ENCODE data around the gene RBP5. TPM values are rescaled to one million over a fixed set of nuclear protein-coding genes. Genes with fewer than 3 reads are reported as not detected.

Gene RBP5, protein sequence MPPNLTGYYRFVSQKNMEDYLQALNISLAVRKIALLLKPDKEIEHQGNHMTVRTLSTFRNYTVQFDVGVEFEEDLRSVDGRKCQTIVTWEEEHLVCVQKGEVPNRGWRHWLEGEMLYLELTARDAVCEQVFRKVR
- total RNA-seq: 1 to 10 TPM in 1 of 2 experiments, under 1 TPM in 1; 0.86 to 1.8 TPM

DNA sequence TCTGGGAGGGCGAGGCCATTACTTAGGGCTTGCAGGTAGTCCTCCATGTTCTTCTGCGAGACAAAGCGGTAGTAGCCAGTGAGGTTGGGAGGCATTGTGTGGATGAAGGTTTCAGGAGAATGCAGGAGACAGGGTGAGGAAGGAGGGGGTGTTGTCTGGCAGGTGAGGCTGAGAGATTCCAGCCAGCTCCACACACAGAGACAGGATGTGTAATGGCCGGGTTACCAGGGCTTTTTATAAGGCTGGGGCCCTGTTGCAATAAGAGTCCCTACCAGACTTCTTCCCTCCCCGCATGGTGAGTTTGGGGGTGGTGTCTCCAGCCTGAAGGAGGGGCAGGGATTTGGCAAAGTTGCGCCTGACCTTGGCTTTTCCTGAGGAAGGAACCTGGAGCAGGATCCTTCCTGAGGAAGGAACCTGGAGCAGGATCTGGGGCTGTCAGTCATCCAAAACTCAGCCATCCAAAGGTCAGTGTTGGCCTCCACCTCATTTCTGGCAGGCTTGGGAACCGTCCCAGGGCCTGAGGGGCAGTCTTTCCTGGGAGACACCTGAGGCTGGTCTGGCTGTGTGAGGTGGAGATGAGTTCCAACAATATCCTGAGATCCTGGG, at the start of gene RBP5:
Gene RBP5, minus strand, starts transcription at position 209 of the 606 bp plus-strand sequence. Its CDS starts 114 bp downstream, at position 95.
- H3K9me3 Mint-ChIP-seq: no peaks in the 10 kb centered on the region
- ChIA-PET POLR2A (interaction anchor here (0.7 to 3.0 kb wide), 2 partner anchors 8 to 21 kb away, joined by 3 to 26 read pairs; partner anchors contain the start of gene C1RL), CTCF (interaction anchor here (1.4 to 3.4 kb wide), 3 partner anchors 13 to 111 kb away, joined by 4 to 12 read pairs (median 7); partner anchors contain the start of gene LPCAT3)
- H3K27me3 Mint-ChIP-seq: no peaks in the 10 kb centered on the region
- DNase-seq: no peak
- peaks cover 31% of the 10 kb centered on the region for H3K36me3 Mint-ChIP-seq (ENCODE audit: low read depth)
- H3K4me3 Mint-ChIP-seq: peak within 1 kb of the TSS; percentile 100
- no peak within 1 kb of the TSS for H3K27ac Mint-ChIP-seq
- peaks cover 39% of the 10 kb centered on the region for H3K4me1 Mint-ChIP-seq

DNA sequence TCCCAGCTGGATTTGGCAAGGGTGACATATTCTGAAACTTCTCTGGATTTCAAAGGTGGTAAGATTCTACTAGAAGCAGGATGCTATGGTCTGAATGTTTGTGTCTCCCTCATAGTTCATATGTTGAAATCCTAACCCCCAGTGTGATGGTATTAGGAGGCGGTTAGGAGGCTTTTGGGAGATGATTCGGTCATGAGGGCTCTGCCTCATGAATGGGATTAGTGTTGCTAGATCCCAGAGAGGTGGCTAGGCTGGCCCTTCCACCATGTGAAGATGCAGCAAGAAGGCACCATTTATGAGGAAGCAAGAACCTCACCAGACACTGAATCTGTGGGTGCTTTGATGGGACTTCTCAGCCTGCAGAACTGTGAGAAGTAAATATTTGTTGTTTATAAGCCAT, 49.8 kb upstream of the RBP5 start:
- Mint-ChIP-seq H3K4me1 (no peaks in the 10 kb centered on the region), H3K9me3 (no peaks in the 10 kb centered on the region), H3K4me3 (no peak overlapping the region), H3K36me3 (ENCODE audit: low read depth) (no peaks in the 10 kb centered on the region), H3K27ac (no peak overlapping the region), H3K27me3 (peaks cover 42% of the 10 kb centered on the region)
- no peak for DNase-seq
- ChIA-PET CTCF (no interaction called here), POLR2A (no interaction called here)

DNA sequence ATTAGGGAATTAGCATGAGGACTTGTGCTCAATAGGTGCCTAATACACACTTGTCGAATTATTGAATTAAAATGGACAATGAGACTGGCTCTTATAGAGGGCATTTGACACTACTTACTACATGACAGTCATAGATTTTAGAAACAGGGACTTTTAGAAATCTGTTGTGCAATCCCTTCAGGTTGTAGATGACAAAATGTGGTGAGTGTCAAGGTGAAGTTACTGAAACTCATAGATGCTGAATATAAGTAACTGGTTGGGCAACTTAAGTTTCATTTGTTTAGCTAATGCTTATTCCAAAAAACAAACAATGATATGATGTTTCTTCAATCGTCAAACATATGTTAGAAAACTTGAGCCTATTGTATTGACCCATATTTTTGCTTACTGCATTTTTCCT, 47.9 kb upstream of the RBP5 start:
- Mint-ChIP-seq H3K27me3 (peaks cover 47% of the 10 kb centered on the region), H3K4me3 (no peak overlapping the region), H3K9me3 (peaks cover 5% of the 10 kb centered on the region), H3K4me1 (no peaks in the 10 kb centered on the region), H3K27ac (no peak overlapping the region), H3K36me3 (ENCODE audit: low read depth) (no peaks in the 10 kb centered on the region)
- DNase-seq: no peak
- ChIA-PET CTCF (no interaction called here), POLR2A (no interaction called here)

DNA sequence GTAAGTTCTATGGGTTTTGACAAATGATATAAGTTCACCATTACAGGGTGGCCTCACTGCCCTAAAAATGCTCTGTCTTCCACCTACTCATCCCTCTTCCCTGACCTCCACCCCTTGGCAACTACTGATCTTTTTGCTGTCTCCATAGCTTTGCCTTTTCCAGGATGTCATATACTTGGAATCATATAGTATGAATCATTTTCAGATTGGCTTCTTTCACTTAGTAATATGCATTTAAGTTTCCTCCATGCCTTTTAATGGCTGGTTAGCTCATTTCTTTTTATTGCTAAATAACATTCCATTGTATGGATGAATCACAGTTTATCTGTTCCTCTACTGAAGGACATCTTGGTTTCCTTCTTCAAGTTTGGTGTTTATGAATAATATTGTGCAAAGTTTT, 46.8 kb upstream of the RBP5 start:
- Mint-ChIP-seq H3K27me3 (peaks cover 43% of the 10 kb centered on the region), H3K9me3 (peaks cover 10% of the 10 kb centered on the region), H3K27ac (no peak overlapping the region), H3K36me3 (ENCODE audit: low read depth) (no peaks in the 10 kb centered on the region), H3K4me3 (no peak overlapping the region), H3K4me1 (no peaks in the 10 kb centered on the region)
- no peak for DNase-seq
- ChIA-PET POLR2A (no interaction called here), CTCF (no interaction called here)

DNA sequence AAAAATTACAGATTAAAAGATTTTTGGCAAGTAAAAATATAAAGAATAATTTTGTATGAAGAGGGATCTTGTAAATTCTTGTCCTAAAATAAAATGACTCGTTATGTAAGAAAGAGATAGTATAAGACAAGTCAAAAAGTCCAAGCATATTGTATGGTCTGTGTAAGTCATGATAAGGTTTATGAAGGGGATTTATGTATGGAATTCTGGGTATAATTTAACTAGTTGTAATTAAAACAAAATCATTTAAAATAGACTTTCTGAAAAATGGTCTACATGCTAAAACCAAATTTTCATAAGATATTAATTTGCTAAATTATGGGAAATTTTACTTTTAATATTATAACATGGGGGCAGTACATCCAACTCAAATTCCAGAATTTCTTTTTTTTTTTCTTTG, 43.2 kb upstream of the RBP5 start:
- Mint-ChIP-seq H3K4me3 (no peak overlapping the region), H3K36me3 (ENCODE audit: low read depth) (peaks cover 7% of the 10 kb centered on the region), H3K27ac (no peak overlapping the region), H3K27me3 (peaks cover 33% of the 10 kb centered on the region), H3K9me3 (peaks cover 38% of the 10 kb centered on the region), H3K4me1 (no peaks in the 10 kb centered on the region)
- ChIA-PET CTCF (no interaction called here), POLR2A (no interaction called here)
- no peak for DNase-seq

DNA sequence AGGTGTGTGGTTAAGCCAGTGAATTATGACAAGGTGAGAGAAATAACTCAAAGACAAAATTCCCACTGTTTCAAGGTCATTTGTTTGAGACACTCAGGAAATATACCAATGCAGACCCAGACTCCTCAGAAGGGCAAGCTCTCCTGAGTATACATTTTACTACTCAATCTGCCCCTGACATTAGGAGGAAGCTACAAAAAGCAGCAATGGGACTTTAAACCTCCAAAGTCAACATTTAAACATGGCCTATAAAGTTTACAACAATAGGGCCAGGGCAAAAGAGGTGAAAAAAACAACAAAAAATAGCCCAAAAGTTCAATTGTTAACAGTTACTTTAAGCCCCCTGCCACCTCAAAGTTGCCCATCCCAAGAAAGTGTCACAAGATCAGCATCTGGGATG, 41.3 kb upstream of the RBP5 start:
- ChIA-PET POLR2A (no interaction called here), CTCF (no interaction called here)
- Mint-ChIP-seq H3K27me3 (peaks cover 25% of the 10 kb centered on the region), H3K4me3 (no peak overlapping the region), H3K36me3 (ENCODE audit: low read depth) (peaks cover 7% of the 10 kb centered on the region), H3K9me3 (peaks cover 42% of the 10 kb centered on the region), H3K27ac (no peak overlapping the region), H3K4me1 (no peaks in the 10 kb centered on the region)
- no peak for DNase-seq

DNA sequence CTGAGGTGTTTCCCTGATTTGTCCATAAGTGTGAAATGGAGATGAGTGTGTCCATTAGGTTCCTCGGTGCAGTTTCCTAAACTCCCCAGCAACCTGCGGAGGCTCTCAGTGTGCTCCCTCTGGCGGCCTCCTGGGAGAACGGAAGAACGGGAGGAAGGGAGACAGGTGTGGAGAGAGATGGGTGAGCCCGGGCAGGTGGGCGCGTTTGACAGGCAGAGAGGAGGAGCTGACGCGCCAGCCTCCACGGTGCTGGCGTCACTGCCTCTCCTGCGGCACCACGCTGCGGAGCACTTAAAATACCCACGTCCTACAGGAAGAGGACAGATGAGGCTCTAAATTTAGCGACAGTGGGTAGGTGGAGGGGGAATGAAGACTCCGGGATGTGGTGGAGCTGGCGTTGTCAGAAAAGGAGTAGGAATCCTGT, 34.0 kb upstream of the RBP5 start:
- Mint-ChIP-seq H3K27me3 (peaks cover 18% of the 10 kb centered on the region), H3K4me1 (peaks cover 6% of the 10 kb centered on the region), H3K9me3 (peaks cover 9% of the 10 kb centered on the region), H3K36me3 (ENCODE audit: low read depth) (peaks cover 9% of the 10 kb centered on the region), H3K4me3 (no peak overlapping the region), H3K27ac (no peak overlapping the region)
- ChIA-PET POLR2A (interaction anchor here (1.0 to 1.1 kb wide), 2 partner anchors 40 to 219 kb away, joined by 3 read pairs; partner anchors contain the start of genes C12orf57 and RNU7-1), CTCF (interaction anchor here (0.6 to 1.2 kb wide), 2 partner anchors 9 to 854 kb away, joined by 3 read pairs; no protein-coding TSS in a partner anchor)
- peak; percentile 22 for DNase-seq

DNA sequence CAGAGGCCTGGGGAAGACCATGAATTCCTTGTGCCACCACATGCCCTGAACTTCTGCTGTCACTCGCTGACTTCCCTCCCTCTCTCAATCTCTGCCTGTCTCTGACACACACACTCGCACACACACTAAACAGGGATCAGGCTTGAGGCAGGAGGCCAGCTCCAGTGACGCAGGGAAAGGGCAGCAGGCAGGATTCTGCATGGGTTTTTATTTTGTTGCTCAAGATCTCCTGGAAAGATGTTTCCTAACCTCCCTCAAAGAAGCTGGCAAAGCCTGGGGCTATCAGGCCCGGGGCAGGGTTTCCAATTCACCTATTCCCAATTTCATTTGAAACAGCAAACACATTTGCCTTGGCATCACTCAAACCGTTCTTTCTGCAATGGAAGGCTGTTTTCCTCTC, 33.1 kb upstream of the RBP5 start:
- ChIA-PET POLR2A (interaction anchor here (1.1 kb wide), 2 partner anchors 31 to 39 kb away, joined by 3 read pairs; no protein-coding TSS in a partner anchor), CTCF (interaction anchor here (1.2 kb wide), 1 partner anchor 8 kb away, joined by 3 read pairs; no protein-coding TSS in a partner anchor)
- H3K4me1 Mint-ChIP-seq: peaks cover 6% of the 10 kb centered on the region
- no peak for DNase-seq
- no peak overlapping the region for H3K27ac Mint-ChIP-seq
- H3K27me3 Mint-ChIP-seq: peaks cover 18% of the 10 kb centered on the region
- peaks cover 14% of the 10 kb centered on the region for H3K36me3 Mint-ChIP-seq (ENCODE audit: low read depth)
- peaks cover 3% of the 10 kb centered on the region for H3K9me3 Mint-ChIP-seq
- H3K4me3 Mint-ChIP-seq: no peak overlapping the region

DNA sequence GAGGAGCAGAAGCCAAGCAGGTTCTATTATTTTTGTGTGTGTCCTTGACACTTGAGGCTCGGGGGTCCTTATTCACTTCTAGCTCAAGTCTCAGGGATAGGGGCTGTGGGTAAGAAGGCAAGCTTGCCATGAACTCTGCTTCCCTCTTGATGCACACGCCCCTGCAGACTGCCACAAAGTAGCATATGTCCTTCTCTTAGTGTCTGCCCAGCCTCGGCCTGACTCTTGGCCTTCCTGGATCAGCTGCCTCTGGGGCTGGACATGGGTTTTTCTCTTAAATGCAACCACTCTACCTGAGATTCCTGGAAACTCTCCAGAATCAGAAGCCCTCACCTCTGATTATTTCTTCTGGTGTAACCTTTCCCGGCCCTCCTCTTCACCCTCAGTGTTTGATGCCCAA, 32.6 kb upstream of the RBP5 start:
- POLR2A ChIA-PET: interaction anchor here (1.1 kb wide), 1 partner anchor 31 kb away, joined by 3 read pairs; no protein-coding TSS in a partner anchor

DNA sequence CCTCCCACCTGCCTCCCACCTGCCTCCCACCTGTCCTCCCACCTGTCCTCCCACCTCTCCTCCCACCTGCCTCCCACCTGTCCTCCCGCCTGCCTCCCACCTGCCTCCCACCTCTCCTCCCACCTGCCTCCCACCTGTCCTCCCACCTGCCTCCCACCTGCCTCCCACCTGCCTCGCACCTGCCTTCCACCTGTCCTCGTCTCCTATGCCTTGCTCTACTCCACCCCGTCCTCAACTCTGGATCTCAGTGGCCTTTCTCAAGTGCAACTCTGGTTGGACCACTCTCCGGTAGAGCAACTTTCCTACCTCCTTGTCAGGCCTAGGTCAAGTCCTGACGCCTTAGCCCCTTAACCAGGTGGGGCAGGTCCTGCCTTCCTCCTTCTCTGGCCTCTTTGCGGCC, 31.5 kb upstream of the RBP5 start:
- CTCF ChIA-PET: no interaction called here
- no peak for DNase-seq
- no peak overlapping the region for H3K4me3 Mint-ChIP-seq
- POLR2A ChIA-PET: no interaction called here
- peaks cover 6% of the 10 kb centered on the region for H3K4me1 Mint-ChIP-seq
- H3K36me3 Mint-ChIP-seq (ENCODE audit: low read depth): peaks cover 27% of the 10 kb centered on the region
- no peak overlapping the region for H3K27ac Mint-ChIP-seq
- peaks cover 12% of the 10 kb centered on the region for H3K27me3 Mint-ChIP-seq
- no peaks in the 10 kb centered on the region for H3K9me3 Mint-ChIP-seq

More for the DNA sequence above, 32.6 kb upstream of the RBP5 start:
- no peak for DNase-seq
- CTCF ChIA-PET: interaction anchor here (1.2 kb wide), 1 partner anchor 8 kb away, joined by 3 read pairs; no protein-coding TSS in a partner anchor
- peaks cover 17% of the 10 kb centered on the region for H3K36me3 Mint-ChIP-seq (ENCODE audit: low read depth)
- no peaks in the 10 kb centered on the region for H3K9me3 Mint-ChIP-seq
- H3K4me3 Mint-ChIP-seq: no peak overlapping the region
- H3K27me3 Mint-ChIP-seq: peaks cover 17% of the 10 kb centered on the region
- H3K4me1 Mint-ChIP-seq: peaks cover 6% of the 10 kb centered on the region
- no peak overlapping the region for H3K27ac Mint-ChIP-seq

DNA sequence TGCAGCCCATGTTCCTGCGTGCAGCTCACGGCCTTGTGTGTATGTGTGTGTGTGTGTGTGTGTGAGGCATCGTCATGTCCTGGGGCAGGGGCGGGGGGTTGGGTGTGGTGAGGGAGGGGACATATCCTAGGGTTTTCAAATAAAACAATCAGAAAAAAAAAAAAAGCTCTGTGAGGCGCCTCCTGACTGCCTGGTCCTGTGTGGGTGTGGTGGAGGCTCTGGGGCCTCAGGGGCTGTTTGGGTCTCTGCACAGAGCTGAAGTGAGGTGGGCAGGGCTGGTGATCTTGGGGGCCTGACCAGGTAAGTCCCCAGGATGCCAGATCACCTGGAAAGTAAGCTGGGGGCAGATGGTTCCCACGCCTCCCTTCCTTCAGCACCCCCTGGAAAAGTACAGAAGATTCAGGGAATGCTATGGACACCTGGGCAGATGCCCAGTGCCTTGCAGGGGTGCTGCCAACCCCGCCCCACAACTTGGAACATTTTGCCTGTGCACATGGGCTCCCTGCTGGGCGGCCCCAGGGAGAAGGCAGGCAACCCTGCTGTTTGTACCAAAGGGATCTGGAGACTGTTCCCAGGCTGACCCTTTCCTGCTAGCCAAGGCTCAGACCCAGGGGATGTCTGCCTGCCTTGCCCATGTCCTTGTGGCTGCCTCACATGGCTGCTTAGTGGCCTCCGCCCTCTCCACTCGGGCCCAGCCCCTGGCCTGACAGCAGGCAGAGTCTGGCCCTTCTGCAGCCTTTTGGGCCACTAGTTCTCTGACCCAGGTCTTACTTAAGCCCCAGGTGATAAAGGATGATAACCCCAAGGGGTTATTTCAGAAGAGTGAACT, 30.3 kb upstream of the RBP5 start:
- Mint-ChIP-seq H3K27me3 (peaks cover 11% of the 10 kb centered on the region), H3K4me1 (peaks cover 6% of the 10 kb centered on the region), H3K9me3 (no peaks in the 10 kb centered on the region), H3K27ac (no peak overlapping the region), H3K36me3 (ENCODE audit: low read depth) (peaks cover 39% of the 10 kb centered on the region), H3K4me3 (no peak overlapping the region)
- ChIA-PET CTCF (no interaction called here), POLR2A (no interaction called here)
- no peak for DNase-seq

DNA sequence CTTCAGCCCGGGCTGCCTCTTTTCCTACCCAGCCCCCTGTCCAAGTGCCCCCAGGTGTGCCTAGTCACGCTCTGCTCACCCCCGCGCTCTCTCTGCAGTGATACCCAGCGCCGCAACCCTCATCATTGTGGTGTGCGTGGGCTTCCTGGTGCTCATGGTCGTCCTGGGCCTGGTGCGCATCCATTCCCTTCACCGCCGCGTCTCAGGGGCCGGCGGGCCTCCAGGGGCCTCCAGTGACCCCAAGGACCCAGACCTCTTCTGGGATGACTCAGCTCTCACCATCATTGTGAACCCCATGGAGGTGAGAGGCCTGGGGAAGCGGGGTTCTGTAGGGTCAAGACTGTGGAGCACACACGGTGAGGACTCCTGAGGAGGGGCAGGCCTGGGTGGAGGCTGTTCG, 28.7 kb upstream of the RBP5 start:
- no peak overlapping the region for H3K27ac Mint-ChIP-seq
- peaks cover 49% of the 10 kb centered on the region for H3K36me3 Mint-ChIP-seq (ENCODE audit: low read depth)
- no peaks in the 10 kb centered on the region for H3K4me1 Mint-ChIP-seq
- ChIA-PET POLR2A (no interaction called here), CTCF (no interaction called here)
- H3K9me3 Mint-ChIP-seq: no peaks in the 10 kb centered on the region
- H3K4me3 Mint-ChIP-seq: no peak overlapping the region
- H3K27me3 Mint-ChIP-seq: peaks cover under 1% of the 10 kb centered on the region
- DNase-seq: no peak
